ENCODE results near the gene PRMT5. TPM values are rescaled to one million over a fixed set of nuclear protein-coding genes. Genes with fewer than 3 reads are reported as not detected.

Gene PRMT5
- total RNA-seq, 2 experiments from 2014 or later, result 204 to 205 TPM

- ChIA-PET POLR2A (interaction anchor here (0.5 kb wide), 1 partner anchor 140 kb away, joined by 3 read pairs; no protein-coding TSS in a partner anchor), CTCF (interaction anchor here (1.0 to 1.4 kb wide), 2 partner anchors 31 to 169 kb away, joined by 3 to 5 read pairs; no protein-coding TSS in a partner anchor)
These were observed 22.6 kb upstream of the PRMT5 start for GRCh38 chr14:22951795-22952194.

GRCh38 chr14:22945642-22946041, 16.5 kb upstream of the PRMT5 start:
- ChIA-PET CTCF (interaction anchor here (0.6 kb wide), 1 partner anchor 14 kb away, joined by 3 read pairs; no protein-coding TSS in a partner anchor), POLR2A (no interaction called here)

GRCh38 chr14:22939684-22940083, 10.5 kb upstream of the PRMT5 start:
- POLR2A ChIA-PET, result interaction anchor here (0.7 kb wide), 1 partner anchor 121 kb away, joined by 4 read pairs; no protein-coding TSS in a partner anchor

GRCh38 chr14:22935156-22935555, 6.0 kb upstream of the PRMT5 start:
- ChIA-PET CTCF (interaction anchor here (0.9 to 1.4 kb wide), 2 partner anchors 17 to 123 kb away, joined by 3 to 4 read pairs; no protein-coding TSS in a partner anchor), POLR2A (interaction anchor here (0.6 kb wide), 1 partner anchor 125 kb away, joined by 5 read pairs; no protein-coding TSS in a partner anchor)

More at GRCh38 chr14:22939684-22940083, 10.5 kb upstream of the PRMT5 start:
- CTCF ChIA-PET, result interaction anchor here (0.6 kb wide), 1 partner anchor 1169 kb away, joined by 6 read pairs; no protein-coding TSS in a partner anchor

GRCh38 chr14:22932146-22932545, 3.0 kb upstream of the PRMT5 start:
- CTCF ChIA-PET, result interaction anchor here (1.0 kb wide), 1 partner anchor 25 kb away, joined by 3 read pairs; the partner anchor contains the start of gene HAUS4
- POLR2A ChIA-PET, result no interaction called here

DNA sequence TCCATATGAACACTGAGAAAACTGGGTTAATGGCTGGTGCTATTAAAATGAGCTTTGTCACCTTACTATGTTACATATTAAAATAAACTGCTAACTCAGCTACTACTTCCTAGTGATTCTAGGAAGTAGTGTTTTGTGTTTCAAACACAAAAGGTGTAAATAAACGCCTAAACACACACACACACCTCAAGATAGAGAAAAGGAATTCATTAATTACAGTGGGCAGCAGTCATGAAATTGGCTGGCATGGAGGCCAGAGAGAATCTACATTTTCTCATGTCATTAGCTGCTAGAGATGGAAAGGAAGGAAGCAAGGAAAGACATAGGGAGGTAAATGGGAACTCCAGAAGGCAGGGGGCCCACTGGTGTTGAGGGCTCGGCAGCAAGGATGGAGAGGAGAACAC, 787 bp upstream of the PRMT5 start:
- ChIA-PET POLR2A (interaction anchor here (1.1 to 1.7 kb wide), 3 partner anchors 11 to 374 kb away, joined by 3 to 6 read pairs (median 5); partner anchors contain the start of gene RBM23), CTCF (interaction anchor here (0.6 to 3.1 kb wide), 16 partner anchors 12 to 340 kb away, joined by 3 to 29 read pairs (median 4); partner anchors contain the start of genes AJUBA, HAUS4, RBM23 and REM2)

DNA sequence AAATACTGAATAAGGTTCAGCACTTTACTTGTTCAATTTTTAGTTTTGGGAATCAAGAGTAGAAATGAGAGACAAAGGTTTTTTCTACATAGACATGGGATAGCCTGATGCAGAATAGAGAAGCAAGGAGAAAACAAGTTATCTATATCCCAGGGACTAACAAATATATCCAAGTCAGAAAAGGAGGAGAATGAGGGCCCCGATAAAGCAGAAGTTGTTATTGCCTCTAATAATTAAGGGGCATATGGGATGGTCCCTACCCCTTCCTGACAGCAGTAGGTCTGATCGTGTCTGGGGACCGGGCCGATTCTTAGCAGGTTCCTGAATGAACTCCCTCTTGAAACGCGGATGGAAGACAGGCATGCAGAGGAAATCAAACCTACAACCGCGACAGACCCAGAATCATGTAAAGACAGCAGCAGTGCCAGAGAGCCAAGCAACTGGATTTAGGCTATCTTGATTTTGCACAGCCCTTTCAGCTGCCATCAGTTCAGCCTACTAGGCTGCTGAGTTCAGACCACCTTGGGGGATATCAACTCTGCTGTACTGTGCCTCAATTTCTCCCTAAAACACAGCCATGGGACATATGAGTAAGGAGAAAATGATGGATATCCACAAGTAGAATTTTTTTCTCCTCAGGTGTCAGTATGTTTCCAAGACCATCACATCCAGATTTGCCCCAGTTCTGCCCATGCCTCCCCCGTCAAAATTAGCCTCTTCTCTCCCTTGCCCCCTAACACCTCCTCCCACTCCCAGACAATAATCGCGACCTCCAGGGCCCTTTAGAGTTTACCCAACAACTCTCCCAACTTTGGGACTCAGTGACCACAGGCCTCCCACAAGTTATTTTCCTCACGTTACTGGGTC, 706 bp downstream of the PRMT5 start:
- ChIA-PET CTCF (interaction anchor here (0.9 to 3.1 kb wide), 7 partner anchors 10 to 130 kb away, joined by 3 to 29 read pairs (median 7); partner anchors contain the start of genes HAUS4 and RBM23), POLR2A (interaction anchor here (0.6 to 1.7 kb wide), 5 partner anchors 10 to 375 kb away, joined by 3 to 6 read pairs (median 4); partner anchors contain the start of genes HAUS4 and RBM23)

- ChIA-PET CTCF (no interaction called here), POLR2A (no interaction called here)
These were observed 2.9 kb downstream of the PRMT5 start for GRCh38 chr14:22926316-22926715.

DNA sequence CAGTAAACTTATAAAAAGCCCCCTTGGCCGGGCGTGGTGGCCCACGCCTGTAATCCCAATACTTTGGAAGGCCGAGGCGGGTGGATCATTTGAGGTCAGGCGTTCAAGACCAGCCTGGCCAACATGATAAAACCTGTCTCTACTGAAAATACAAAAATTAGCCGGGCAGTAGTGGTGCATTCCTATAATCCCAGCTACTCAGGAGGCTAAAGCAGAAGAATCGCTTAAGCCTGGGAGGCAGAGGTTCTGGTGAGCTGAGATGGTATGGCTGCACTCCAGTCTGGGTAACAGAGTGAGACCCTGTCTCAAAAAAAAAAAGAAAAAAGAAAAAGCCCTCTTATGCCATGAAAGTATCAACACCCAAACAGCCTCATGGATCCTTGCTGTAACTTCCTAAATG, 3.7 kb downstream of the PRMT5 start:
- ChIA-PET CTCF (interaction anchor here (0.7 to 1.0 kb wide), 2 partner anchors 24 to 70 kb away, joined by 3 to 4 read pairs; no protein-coding TSS in a partner anchor), POLR2A (no interaction called here)

DNA sequence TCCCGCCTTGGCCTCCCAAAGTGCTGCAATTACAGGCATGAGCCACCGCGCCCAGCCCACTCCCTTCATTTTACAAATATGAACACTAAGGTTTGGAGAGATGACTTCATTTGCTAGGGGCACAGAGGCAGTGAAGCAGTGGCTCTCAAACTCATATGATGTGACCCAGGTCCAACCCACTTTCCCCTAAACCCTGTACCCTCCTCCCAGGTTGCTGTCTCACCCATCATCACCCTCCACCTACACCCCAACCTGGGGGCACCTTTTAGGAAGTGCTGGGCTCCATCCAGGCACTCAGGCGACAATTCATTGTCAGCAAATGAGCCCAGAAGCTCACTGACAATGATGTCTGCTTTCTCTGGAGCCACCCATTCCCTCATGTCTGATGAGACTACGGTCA, 5.4 kb downstream of the PRMT5 start:
- POLR2A ChIA-PET, result interaction anchor here (0.6 kb wide), 1 partner anchor 99 kb away, joined by 13 read pairs; no protein-coding TSS in a partner anchor
- CTCF ChIA-PET, result no interaction called here

DNA sequence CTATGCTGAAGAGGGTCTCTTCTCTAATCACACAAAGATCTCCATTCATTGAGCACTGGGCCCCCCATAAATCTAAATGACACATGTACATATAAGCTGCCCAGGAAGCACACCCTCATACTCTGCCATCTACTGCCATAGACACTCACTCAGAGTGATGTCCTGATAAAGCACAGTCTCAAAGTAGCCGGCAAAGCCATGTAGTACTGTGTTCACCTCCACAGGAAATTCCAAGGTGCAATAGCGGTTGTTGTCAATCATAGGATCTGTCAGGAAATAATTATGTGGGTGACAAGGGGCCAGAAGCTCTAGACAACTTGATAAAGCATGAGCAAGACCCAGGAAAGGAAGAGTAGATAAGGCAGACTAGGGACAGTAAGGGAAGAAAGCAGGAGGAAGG, 6.9 kb downstream of the PRMT5 start:
- POLR2A ChIA-PET, result no interaction called here
- CTCF ChIA-PET, result interaction anchor here (0.5 kb wide), 1 partner anchor 19 kb away, joined by 4 read pairs; no protein-coding TSS in a partner anchor

- POLR2A ChIA-PET, result no interaction called here
These were observed 8.5 kb downstream of the PRMT5 start for GRCh38 chr14:22920697-22921096.

DNA sequence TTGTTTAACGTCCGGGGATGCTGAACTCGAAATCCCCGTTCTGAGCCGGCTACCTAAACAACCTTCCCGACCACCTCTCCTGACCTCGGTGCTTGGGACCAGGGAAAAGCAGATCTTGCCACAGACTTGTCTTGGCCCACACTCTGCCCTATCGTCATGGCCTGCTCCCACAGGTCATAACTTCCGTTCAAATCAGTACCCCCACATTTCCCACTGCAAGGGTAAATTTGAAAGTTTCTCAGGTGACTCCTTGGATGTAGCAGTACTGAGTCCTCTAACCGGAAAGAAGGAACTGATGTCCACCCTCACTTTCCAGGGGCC, 9.6 kb downstream of the PRMT5 start:
- CTCF ChIA-PET, result interaction anchor here (0.6 to 6.2 kb wide), 3 partner anchors 10 to 62 kb away, joined by 3 to 29 read pairs (median 4); partner anchors contain the start of genes AJUBA and PRMT5
- POLR2A ChIA-PET, result interaction anchor here (0.9 to 2.0 kb wide), 5 partner anchors 10 to 145 kb away, joined by 3 to 7 read pairs (median 6); partner anchors contain the start of genes HAUS4, LRP10 and PRMT5

More at GRCh38 chr14:22920697-22921096, 8.5 kb downstream of the PRMT5 start:
- CTCF ChIA-PET, result interaction anchor here (6.2 kb wide), 1 partner anchor 9 kb away, joined by 29 read pairs; the partner anchor contains the start of gene PRMT5

GRCh38 chr14:22918804-22919600, 10.2 kb downstream of the PRMT5 start, which contains the start of gene RBM23:
Gene RBM23, minus strand, starts transcription at chr14:22919149.
- POLR2A ChIA-PET, result interaction anchor here (0.9 to 2.0 kb wide), 7 partner anchors 10 to 161 kb away, joined by 3 to 7 read pairs (median 6); partner anchors contain the start of genes HAUS4, LRP10 and PRMT5
- CTCF ChIA-PET, result interaction anchor here (0.6 to 6.2 kb wide), 5 partner anchors 11 to 348 kb away, joined by 3 to 29 read pairs (median 4); partner anchors contain the start of genes AJUBA and PRMT5

GRCh38 chr14:22915886-22916521, 13.2 kb downstream of the PRMT5 start:
- POLR2A ChIA-PET, result interaction anchor here (1.0 to 1.2 kb wide), 2 partner anchors 8 to 35 kb away, joined by 3 to 8 read pairs; no protein-coding TSS in a partner anchor
- CTCF ChIA-PET, result interaction anchor here (0.9 to 6.2 kb wide), 6 partner anchors 11 to 203 kb away, joined by 3 to 29 read pairs (median 5); partner anchors contain the start of genes LRP10 and PRMT5

DNA sequence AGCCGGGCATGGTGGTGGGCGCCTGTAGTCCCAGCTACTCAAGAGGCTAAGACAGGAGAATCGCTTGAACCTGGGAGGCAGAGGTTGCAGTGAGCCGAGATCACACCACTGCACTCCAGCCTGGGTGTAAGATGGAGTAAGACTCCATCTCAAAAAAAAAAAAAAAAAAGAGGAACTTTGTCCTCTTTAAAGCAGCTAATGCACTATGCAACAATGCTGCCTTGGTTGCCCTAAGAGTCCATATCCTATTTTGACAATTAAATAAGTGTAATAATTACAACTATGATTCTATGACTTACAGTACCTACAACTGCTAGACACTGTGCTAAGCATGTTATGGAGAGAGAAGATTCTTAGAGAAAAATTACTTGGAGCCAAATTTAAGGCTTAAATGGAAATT, 14.3 kb downstream of the PRMT5 start:
- POLR2A ChIA-PET, result interaction anchor here (0.6 kb wide), 1 partner anchor 20 kb away, joined by 3 read pairs; no protein-coding TSS in a partner anchor
- CTCF ChIA-PET, result interaction anchor here (1.9 to 2.0 kb wide), 2 partner anchors 42 to 44 kb away, joined by 6 to 8 read pairs; partner anchors contain the start of gene LRP10

GRCh38 chr14:22910916-22911315, 18.3 kb downstream of the PRMT5 start:
- POLR2A ChIA-PET, result no interaction called here

More at GRCh38 chr14:22910916-22911315, 18.3 kb downstream of the PRMT5 start:
- CTCF ChIA-PET, result interaction anchor here (1.5 kb wide), 1 partner anchor 11 kb away, joined by 6 read pairs; no protein-coding TSS in a partner anchor
